NCI-H446 (cell line): Measurements from ENCODE around the gene ZSCAN2.

ENCODE experiments used
- DNase-seq, 2 experiments: peaks; one replicate each; lab custom pipeline; 2025; lab: John Stamatoyannopoulos, UW

ZSCAN2 gene

GRCh38 chr15:84598993-84599392, 1.8 kb upstream of the ZSCAN2 start:
- DNase-seq: peak; percentile 15 to 51

- DNase-seq: no peak
Observed at GRCh38 chr15:84599906-84600305, 903 bp upstream of the ZSCAN2 start.

DNA sequence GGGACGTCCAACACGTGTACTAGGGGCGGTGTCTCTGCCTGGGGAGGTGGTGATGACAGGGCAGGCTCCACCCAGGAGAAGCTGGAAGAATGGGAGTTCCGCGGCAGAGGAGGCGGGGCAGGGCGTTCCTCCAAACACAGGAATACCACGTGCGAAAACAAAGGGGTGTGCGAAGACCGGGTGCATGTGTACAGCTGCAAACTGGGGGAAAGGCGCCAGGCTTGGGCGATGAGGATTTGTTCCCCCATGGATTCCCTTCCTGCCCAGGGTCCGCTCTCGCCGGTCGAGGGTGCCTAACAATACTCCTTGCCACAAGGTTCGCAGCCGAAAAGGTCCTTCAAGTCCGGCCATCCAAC, 500 bp upstream of the ZSCAN2 start:
- peak; percentile 63 to 74 for DNase-seq

DNA sequence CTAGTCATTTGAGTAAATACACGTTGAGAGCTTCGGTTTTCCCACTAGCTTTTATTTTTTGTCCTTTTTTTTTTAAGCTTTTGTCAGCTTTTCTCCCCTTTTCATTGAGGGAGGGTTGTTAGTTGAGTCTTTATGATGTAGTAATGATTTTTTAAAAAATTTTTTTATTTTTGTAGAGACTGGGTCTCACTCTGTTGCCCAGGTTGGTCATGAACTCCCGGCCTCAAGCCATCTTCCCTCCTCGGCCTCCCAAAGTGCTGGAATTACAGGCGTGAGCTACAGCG, 688 bp downstream of the ZSCAN2 start:
- DNase-seq: no peak

DNA sequence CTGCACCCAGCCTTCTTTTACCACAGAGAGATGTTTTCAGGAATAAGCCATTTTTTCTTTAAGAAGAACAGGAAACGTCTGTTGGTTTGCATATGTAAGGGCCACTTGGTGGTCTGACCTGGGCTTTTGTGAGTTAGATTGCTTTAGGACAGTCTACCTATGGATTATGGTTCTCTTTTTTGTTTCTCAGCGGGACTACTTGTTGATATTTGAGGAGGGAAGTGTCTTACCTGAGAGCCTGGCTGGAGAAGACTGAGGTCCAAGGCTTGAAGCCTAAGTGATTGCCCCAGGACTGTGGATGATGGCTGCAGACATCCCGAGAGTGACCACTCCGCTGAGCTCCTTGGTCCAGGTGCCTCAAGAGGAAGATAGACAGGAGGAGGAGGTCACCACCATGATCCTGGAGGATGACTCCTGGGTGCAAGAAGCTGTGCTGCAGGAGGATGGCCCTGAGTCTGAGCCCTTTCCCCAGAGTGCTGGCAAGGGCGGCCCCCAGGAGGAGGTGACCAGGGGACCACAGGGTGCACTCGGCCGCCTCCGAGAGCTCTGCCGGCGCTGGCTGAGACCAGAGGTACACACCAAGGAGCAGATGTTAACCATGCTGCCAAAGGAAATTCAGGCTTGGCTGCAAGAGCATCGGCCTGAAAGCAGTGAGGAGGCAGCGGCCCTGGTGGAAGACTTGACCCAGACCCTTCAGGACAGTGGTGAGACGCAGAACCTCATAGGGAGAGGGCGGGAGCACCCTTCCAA, 3.0 kb downstream of the ZSCAN2 start:
- DNase-seq: no peak

DNA sequence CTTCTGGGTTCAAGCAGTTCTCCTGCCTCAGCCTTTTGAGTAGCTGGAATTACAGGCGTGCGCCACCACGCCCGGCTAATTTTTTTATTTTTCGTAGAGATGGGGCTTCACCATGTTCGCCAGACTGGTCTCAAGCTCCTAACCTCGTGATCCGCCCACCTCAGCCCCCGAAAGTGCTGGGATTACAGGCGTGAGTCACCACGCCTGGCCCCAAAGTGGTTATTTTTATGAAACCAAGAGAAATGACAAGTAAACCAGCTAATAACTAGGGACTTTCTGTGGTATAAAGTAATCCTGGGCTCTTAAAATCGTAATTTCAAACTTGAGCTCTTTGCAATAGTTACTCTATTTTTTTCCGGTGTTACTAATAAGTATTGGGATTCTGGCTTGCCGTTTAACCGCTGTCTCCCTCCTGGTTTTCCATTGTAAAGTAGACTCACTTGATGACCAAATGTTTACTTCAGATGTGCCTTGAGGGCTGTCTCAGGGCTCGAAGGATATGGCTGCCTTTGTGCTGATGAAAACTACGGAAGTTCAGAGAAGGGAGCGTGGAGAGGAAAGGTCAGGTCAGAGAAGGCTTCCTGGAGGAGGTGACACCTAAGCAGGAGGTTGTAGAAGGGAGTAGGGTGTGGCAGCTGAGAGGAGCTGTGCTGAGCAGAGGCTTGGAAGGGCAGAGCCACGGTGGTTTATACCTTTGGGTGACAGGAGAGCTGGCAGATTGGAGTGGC, 4.2 kb downstream of the ZSCAN2 start:
- no peak for DNase-seq

DNA sequence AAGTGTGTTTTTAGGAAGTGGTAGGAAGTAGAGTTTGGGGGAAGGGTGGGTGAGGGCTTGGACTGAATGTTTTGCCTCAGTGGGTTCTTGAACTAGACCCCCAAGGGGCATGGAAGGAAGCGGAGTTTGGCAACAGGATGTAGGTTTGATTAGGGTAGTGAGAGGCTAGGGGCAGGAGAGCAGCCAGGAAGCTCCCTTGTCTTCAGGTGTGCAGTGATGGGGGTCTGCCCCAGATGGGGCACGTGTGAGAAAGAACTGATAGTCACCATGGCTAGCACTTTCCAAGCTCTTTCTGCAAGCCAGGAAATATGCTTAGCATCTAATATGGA, 4.7 kb downstream of the ZSCAN2 start:
- DNase-seq: no peak

DNA sequence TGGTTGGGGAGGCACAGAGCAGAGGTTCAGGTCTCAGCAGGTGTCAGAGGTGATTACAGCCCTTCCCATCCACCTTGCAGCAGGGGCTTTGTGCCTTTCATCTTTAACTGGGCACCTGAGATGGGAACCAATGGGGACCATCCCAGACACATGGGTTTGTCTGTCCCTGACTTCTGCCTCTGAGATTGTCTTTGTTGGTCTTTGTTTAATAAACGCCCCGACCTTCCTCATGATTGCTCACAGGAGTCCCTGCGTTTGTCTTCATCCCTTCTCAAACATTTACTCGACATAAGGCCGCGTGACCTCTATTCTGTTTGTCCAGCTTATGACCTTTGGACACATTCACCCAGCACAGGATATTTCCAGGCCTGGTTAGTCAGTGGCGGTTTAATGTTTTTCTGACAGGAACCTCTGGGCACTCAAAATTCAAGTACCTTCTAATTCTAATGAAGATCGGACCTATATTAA, 5.9 kb downstream of the ZSCAN2 start:
- no peak for DNase-seq

GRCh38 chr15:84608707-84609284, 8.0 kb downstream of the ZSCAN2 start:
- no peak for DNase-seq

- no peak for DNase-seq
Observed at GRCh38 chr15:84609818-84610525, 9.2 kb downstream of the ZSCAN2 start.

DNA sequence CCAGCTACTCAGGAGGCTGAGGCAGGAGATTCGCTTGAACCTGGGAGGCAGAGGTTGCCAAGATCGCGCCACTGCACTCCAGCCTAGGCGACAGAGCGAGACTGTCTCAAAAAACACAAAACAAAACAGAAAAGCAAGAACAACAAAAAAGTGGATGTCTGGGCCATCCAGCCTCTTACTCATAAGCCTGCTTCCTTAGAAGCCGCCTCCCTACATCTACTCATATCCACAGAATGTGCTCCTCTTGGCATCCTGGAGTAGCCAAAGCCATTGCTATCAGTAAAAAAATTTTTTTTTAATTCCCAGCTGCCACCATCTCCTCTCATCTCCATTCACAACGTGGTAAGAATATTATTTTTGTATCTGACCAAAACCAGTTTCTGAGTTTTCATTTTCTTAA, 10.8 kb downstream of the ZSCAN2 start:
- no peak for DNase-seq

- no peak for DNase-seq
Observed at GRCh38 chr15:84616235-84616634, 15.4 kb downstream of the ZSCAN2 start.

GRCh38 chr15:84620626-84621025, 19.8 kb downstream of the ZSCAN2 start:
- no peak for DNase-seq

GRCh38 chr15:84621358-84621979, 20.7 kb downstream of the ZSCAN2 start:
- no peak for DNase-seq

DNA sequence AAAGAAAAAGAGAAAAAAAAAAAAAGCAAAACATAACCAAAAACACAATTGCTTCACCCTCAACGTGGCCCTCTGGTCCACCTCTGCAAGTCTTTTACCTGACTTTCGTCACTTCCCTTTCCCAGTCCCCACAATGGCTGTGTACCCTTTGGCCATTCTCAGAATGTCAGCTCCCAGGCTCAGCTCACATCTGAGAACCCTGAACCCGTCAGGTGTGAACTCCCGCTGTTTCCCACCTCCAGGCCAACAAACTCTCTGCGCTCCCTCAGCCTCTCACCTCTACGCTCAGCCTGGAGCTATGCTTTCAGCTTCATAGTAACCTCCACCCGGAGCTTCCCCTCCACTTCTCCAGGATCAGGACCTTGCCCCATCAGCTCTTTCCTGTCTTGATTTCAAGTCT, 23.6 kb downstream of the ZSCAN2 start:
- no peak for DNase-seq

DNA sequence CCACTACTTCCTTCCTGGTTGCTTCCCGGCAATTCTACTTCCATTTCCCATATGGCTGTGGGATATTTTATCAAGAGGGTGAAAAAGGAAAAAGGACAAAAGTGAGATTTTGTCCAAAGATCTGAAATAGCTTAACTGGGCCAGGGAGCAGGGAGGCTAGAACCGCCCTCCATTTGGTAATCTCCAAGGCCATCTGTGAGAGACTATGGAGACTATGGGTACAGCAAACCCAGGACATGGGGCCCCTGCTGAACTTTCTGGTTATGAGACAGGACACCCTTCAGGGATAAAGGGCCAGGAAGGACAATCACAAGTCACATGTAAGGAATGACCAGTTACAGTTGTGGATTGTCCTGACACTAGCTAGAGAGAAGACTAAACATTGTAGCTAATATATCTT, 24.3 kb downstream of the ZSCAN2 start:
- DNase-seq: no peak

DNA sequence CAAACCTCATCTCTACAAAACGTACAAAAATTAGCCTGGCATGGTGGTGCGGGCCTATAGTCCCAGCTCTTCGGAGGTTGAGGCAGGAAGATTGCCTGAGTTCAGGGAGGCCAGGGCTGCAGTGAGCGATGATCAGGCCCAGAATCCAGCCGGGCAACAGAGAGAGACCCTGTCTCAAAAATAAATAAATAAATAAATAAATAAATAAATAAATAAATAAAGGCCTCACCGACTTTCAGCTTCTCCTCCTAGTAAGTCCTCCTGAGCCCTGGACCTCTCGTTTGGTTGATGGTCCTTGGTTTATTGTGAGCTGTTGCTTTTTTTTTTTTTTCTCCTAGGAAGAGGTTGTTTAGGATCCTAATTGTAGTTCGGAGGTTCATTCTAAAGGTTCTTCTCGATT, 28.2 kb downstream of the ZSCAN2 start:
- DNase-seq: no peak

DNA sequence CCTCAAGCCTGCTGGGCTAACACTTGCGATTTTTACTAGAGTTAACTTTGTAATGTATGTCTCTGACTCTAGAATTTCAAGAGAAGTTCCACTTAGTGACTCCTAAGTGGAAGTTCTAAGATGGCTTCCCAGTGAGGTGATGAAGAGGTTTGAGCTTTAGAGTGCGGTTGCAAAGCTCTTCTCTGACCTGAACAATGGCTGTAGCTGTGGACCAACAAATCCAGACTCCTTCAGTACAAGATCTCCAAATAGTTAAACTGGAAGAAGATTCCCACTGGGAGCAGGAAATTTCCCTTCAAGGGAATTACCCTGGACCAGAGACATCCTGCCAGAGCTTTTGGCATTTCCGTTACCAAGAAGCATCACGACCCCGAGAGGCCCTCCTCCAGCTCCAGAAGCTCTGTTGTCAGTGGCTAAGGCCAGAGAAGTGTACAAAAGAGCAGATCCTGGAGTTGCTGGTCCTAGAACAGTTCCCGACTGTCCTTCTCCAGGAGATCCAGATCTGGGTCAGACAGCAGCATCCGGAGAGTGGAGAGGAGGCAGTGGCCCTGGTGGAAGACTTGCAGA, 31.0 kb downstream of the ZSCAN2 start:
- peak in 1 of 2 experiments; percentile 30 for DNase-seq

- peak in 1 of 2 experiments; percentile 13 for DNase-seq
Observed at GRCh38 chr15:84633311-84634227, 32.8 kb downstream of the ZSCAN2 start.

GRCh38 chr15:84634228-84634837, 33.5 kb downstream of the ZSCAN2 start:
- DNase-seq: no peak

- DNase-seq: no peak
Observed at GRCh38 chr15:84638103-84638502, 37.3 kb downstream of the ZSCAN2 start.
